ENCODE data around the gene SMIM38. TPM values are rescaled to one million over a fixed set of nuclear protein-coding genes. Genes with fewer than 3 reads are reported as not detected.

Gene SMIM38
- total and polyA plus RNA-seq, 9 of the 15 experiments (the other 6 are each of a cell fraction or from before 2014, with no cell fraction given): 0.07 to 1.2 (median 0.21) TPM; not detected in 2

- in situ Hi-C loops (cut with MboI) (no loop called here), intact Hi-C loops (cut with micrococcal nuclease) (no loop called here)
- 8% methylated on average over 10 of the region's 10 CpGs for WGBS (ENCODE audit: insufficient coverage, low coverage, missing lambda C conversion rate)
- Histone ChIP-seq H3K4me3 (no peak overlapping the region), H3K36me3 (ENCODE audit: control insufficient read depth, insufficient read depth, low read length) (no peaks in the 10 kb centered on the region), H2AFZ (ENCODE audit: low read depth, low read length) (no peak overlapping the region), H3K9me3 (replicated peaks; ENCODE audit: control insufficient read depth, insufficient read depth, low read depth, low read length) (no peaks in the 10 kb centered on the region), H3K9me1 (ENCODE audit: control insufficient read depth, insufficient read depth, low read length) (peaks cover 4% of the 10 kb centered on the region), H3K79me2 (ENCODE audit: control insufficient read depth, insufficient read depth, low read length) (no peaks in the 10 kb centered on the region; the same call in 2 of the 3 replicates), H3K27me3 (ENCODE audit: control insufficient read depth in 2 of 2, insufficient read depth in 2 of 2, low read length in 2 of 2) (peaks cover 2 to 29% of the 10 kb centered on the region in 2 experiments), H3K4me1 (replicated peaks in 1 of 2; ENCODE audit: control insufficient read depth in 2 of 2, insufficient read depth in 2 of 2, low read length in 2 of 2) (peaks cover 22 to 23% of the 10 kb centered on the region in 2 experiments; a peak in 4 of 5 replicates), H3K9ac (ENCODE audit: insufficient read depth in 1 of 2, low read depth in 2 of 2, low read length in 2 of 2) (no peak overlapping the region), H3K4me2 (ENCODE audit: insufficient read depth, low read length) (no peak overlapping the region), H4K20me1 (replicated peaks; ENCODE audit: control insufficient read depth, insufficient read depth, low read length) (no peaks in the 10 kb centered on the region), H3K27ac (ENCODE audit: extremely low read depth, low read depth, low read length) (no peak overlapping the region)
- no peak for TF ChIP-seq BHLHE40 (IDR thresholded peaks at IDR 0.05; ENCODE audit: low read length)
- TF ChIP-seq MAFF (IDR thresholded peaks at IDR 0.05; ENCODE audit: low read length): no peak
- DNase-seq (ENCODE audit: extremely low read depth in 1 of 4, low spot score in 3 of 4) (no peak), ATAC-seq (no peak), FAIRE-seq (no peak)
- ChIA-PET POLR2A (interaction anchor here (0.6 kb wide), 1 partner anchor 80 kb away, joined by 3 read pairs; no protein-coding TSS in a partner anchor), CTCF (ENCODE audit: low intra/inter-chr PET ratio) (no interaction called here)
- no TSS peak for BruUV-seq (replicated peaks)
Measured at GRCh38 chr11:69151836-69152235, 3.9 kb upstream of the SMIM38 start.

GRCh38 chr11:69152733-69153421 lies 2.9 kb upstream of the SMIM38 start:
- DNase-seq (ENCODE audit: extremely low read depth in 1 of 4, low spot score in 3 of 4) (no peak), ATAC-seq (no peak), FAIRE-seq (no peak)
- H2AFZ ChIP-seq (ENCODE audit: low read depth, low read length): peak overlapping the region; percentile 66
- peaks cover 4% of the 10 kb centered on the region for H3K9me1 ChIP-seq (ENCODE audit: control insufficient read depth, insufficient read depth, low read length)
- no peak overlapping the region for H3K4me2 ChIP-seq (ENCODE audit: insufficient read depth, low read length)
- H3K27me3 ChIP-seq (ENCODE audit: control insufficient read depth in 2 of 2, insufficient read depth in 2 of 2, low read length in 2 of 2): peaks cover 2 to 39% of the 10 kb centered on the region in 2 experiments
- no peaks in the 10 kb centered on the region for H3K9me3 ChIP-seq (replicated peaks; ENCODE audit: control insufficient read depth, insufficient read depth, low read depth, low read length)
- POLR2A ChIA-PET: no interaction called here
- CTCF ChIA-PET (ENCODE audit: low intra/inter-chr PET ratio): no interaction called here
- H3K4me3 ChIP-seq: no peak overlapping the region
- no peak overlapping the region for H3K9ac ChIP-seq (ENCODE audit: insufficient read depth in 1 of 2, low read depth in 2 of 2, low read length in 2 of 2)
- H3K36me3 ChIP-seq (ENCODE audit: control insufficient read depth, insufficient read depth, low read length): no peaks in the 10 kb centered on the region
- H4K20me1 ChIP-seq (replicated peaks; ENCODE audit: control insufficient read depth, insufficient read depth, low read length): no peaks in the 10 kb centered on the region
- in situ Hi-C loops (cut with MboI): no loop called here
- whole genome bisulfite sequencing (ENCODE audit: insufficient coverage, low coverage, missing lambda C conversion rate): 18% methylated on average over 23 of the region's 23 CpGs
- H3K79me2 ChIP-seq (ENCODE audit: control insufficient read depth, insufficient read depth, low read length): no peaks in the 10 kb centered on the region; the same call in 2 of the 3 replicates
- peaks cover 22 to 33% of the 10 kb centered on the region in 2 experiments; a peak in 4 of 5 replicates for H3K4me1 ChIP-seq (replicated peaks in 1 of 2; ENCODE audit: control insufficient read depth in 2 of 2, insufficient read depth in 2 of 2, low read length in 2 of 2)
- H3K27ac ChIP-seq (ENCODE audit: extremely low read depth, low read depth, low read length): no peak overlapping the region
- intact Hi-C loops (cut with micrococcal nuclease): no loop called here
- BruUV-seq (replicated peaks): no TSS peak
- TF ChIP-seq EWSR1 (IDR thresholded peaks at IDR 0.05; ENCODE audit: borderline replicate concordance, low read depth, partially characterized antibody) (no peak), THAP12 (CRISPR knock-in tag; IDR thresholded peaks at IDR 0.05) (no peak), MITF (IDR thresholded peaks at IDR 0.05) (no peak), RNF219 (CRISPR knock-in tag; IDR thresholded peaks at IDR 0.05) (no peak), RBBP5 (IDR thresholded peaks at IDR 0.05; ENCODE audit: borderline replicate concordance, insufficient read depth, low read length, poor library complexity, severe bottlenecking) (no peak)
